Activated CD4-positive, CD25-positive, alpha-beta regulatory T cell (primary cell): ENCODE results near the gene KCNH2.
A peak's percentile ranks its signal among the peaks of the same experiment; 100 is the strongest.
"Not testable (repeated sequence)": the region's sequence is repeated elsewhere in the genome, so short reads cannot be mapped to it uniquely, and the experiment has no call there.

ENCODE experiments used
- DNase-seq, 4 experiments: peaks; one replicate each; lab custom pipeline; 2025; lab: John Stamatoyannopoulos, UW

The KCNH2 gene, protein sequence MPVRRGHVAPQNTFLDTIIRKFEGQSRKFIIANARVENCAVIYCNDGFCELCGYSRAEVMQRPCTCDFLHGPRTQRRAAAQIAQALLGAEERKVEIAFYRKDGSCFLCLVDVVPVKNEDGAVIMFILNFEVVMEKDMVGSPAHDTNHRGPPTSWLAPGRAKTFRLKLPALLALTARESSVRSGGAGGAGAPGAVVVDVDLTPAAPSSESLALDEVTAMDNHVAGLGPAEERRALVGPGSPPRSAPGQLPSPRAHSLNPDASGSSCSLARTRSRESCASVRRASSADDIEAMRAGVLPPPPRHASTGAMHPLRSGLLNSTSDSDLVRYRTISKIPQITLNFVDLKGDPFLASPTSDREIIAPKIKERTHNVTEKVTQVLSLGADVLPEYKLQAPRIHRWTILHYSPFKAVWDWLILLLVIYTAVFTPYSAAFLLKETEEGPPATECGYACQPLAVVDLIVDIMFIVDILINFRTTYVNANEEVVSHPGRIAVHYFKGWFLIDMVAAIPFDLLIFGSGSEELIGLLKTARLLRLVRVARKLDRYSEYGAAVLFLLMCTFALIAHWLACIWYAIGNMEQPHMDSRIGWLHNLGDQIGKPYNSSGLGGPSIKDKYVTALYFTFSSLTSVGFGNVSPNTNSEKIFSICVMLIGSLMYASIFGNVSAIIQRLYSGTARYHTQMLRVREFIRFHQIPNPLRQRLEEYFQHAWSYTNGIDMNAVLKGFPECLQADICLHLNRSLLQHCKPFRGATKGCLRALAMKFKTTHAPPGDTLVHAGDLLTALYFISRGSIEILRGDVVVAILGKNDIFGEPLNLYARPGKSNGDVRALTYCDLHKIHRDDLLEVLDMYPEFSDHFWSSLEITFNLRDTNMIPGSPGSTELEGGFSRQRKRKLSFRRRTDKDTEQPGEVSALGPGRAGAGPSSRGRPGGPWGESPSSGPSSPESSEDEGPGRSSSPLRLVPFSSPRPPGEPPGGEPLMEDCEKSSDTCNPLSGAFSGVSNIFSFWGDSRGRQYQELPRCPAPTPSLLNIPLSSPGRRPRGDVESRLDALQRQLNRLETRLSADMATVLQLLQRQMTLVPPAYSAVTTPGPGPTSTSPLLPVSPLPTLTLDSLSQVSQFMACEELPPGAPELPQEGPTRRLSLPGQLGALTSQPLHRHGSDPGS

DNA sequence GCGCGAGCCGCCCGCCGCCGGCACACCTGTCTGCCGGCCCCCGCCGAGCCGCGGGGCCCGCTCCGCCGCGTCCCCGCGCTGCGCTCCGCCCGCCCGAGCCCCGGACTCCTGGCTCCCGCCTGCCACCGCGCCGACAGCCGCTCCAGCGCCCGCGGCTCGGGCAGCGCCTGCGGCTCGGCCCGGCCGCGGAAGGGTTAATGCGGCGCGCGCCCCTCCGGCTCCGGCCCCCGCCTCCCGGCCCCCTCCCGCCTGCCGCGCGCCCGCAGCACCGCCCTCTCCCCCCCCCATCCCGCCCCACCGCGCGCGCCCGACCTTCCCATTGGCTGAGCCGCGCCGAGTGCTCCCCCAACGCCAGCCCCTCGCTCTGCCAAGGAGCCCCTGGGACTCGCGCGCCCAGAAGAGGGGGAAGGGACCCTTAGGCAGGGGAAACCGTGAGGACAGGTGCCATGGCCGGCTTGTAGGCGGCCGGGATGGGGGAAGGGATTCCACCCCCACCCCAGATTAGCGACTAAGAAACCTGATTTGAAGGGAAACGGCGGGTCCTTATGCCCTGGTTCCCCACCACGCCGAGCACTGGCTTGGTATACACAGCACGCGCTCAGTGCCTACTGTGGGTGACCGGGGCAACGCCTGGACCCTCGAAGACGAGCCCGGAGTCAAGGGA lies at the start of gene KCNH2:
Gene KCNH2, minus strand, starts transcription at position 196 of the 664 bp plus-strand sequence. CDS start 408 bp downstream, outside the sequence.
- peak in 1 of 4 experiments; percentile 13 for DNase-seq

DNA sequence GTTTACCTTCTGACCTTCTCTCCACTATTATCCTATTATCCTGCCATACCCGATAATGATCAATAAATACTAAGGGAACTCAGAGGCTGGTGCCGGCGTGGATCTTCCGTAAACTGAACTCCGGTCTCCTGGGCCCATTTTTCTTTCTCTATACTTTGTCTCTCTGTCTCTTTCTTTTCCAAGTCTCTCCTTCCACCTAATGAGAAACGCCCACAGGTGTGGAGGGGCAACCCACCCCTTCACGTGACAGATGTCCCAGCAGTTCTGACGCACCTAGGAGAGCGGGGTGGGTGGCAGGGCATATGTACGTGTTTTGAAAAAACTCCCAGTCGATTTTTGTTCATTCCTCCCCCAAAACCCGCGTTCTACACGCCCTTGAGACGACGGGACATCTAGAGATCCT lies 49.6 kb upstream of the KCNH2 start:
- DNase-seq = not testable (repeated sequence)

DNA sequence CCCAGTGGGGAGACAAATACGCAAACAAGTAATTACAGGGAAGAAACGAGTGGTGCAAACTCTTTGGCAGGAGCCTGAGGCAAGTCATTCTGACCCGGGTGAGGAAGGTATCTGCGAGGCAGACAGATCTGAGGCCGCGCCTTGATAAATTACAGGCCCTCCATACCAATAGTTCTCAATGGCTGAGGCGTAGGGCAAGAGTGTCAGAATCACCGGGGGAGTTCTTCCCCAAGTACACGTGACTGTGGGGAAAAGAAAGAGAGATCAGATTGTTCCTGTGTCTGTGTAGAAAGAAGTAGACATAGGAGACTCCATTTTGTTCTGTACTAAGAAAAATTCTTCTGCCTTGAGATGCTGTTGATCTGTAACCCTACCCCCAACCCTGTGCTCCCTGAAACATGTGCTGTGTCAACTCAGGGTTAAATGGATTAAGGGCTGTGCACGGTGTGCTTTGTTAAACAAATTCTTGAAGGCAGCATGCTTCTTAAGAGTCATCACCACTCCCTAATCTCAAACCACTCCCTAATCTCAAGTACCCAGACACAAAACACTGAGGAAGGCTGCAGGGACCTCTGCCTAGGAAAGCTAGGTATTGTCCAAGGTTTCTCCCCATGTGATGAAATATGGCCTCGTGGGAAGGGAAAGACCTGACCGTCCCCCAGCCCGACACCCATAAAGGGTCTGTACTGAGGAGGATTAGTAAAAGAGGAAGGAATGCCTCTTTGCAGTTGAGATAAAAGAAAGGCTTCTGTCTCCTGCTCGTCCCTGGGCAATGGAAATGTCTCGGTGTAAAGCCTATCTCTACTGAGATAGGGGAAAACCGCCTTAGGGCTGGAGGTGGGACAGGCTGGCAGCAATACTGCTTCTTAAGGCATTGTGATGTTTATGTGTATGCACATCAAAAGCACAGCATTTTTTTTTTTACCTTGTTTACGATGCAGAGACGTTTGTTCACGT lies 48.9 kb upstream of the KCNH2 start:
- DNase-seq = not testable (repeated sequence)

DNA sequence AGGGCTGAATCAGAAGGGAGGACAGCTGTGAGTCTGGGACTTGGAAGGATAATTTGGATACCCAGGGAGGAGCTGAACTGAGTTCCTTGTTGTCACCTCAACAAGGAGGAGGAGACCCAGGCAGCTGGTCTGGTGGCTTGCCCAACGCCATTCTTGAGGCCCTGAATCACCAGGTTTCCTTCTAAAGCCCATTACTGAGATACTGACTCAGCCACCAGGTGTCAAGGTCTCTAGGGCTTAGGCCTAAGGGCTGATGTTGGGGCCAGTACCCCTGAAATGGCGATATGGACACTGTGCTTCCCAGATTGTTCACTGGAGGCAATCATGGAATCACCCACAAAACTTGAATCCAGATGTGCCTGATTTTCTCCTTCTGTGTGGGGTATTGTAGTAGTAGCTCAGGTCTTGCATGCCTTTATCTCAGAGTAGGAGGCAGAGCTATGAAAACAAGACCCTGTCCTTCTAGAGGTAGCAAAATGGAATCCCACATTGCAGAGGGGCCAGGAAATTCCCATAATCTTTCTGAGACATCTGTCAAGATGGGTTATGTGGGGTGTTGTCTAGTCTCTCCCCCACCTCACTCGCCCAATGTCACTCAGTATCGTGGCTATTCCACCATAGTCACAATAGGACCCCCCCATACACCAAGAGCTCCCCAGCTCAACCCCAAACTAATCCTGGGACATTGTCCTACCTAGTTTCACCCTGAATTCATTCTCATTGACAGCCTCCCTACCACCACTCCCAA lies 48.0 kb upstream of the KCNH2 start:
- no peak for DNase-seq

DNA sequence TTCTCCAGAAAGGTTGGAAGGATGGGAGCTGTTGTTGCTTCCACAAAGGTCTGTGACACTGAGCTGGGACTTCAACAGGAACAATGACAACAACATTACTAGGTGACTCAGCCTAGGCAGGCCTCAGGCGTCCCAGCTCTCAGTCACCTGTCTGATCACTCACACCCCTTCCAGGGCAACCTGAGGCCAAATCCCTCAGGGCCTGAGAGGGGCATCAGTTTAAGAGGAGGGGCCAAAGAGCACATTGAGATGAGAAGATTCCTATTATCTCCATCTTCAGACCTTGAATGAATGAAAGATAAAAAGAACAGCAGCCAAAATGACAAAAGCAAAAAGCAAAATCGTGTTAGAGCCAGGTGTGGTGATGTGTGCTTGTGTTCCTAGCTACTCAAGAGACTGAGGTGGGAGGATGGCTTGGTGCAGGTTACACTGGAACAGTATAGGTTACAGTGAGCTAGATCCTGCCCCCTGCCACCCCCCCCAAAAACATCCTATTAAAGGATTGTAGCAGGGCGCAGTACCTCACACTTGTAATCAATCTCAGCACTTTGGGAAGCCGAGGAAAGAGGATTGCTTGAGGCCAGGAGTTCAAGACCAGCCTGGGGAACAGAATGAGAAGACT lies 46.4 kb upstream of the KCNH2 start, which contains the start of gene ATG9B:
Gene ATG9B, minus strand, starts transcription at position 60 of the 622 bp plus-strand sequence. CDS start 71 bp downstream, outside the sequence.
- no peak for DNase-seq

DNA sequence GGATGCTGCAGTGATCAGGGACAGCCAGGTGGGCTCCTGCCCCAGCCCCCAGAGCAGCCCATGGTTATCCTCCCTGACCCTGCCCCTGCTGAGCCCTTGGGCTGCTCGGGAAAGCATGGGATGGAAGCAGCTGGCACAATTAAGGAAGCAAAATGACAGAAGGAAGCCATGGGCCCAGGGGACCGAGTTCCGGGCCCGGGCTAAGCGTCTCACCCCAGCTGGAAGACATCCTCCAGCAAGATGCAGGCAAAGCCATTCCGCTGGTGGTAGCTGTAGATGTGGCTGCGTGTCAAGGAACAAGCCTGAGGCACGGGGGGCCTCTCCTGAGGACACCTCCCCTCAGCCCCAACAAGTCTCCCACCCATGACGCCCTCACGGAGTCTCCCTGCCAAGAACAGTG lies 45.1 kb upstream of the KCNH2 start:
- DNase-seq = no peak

DNA sequence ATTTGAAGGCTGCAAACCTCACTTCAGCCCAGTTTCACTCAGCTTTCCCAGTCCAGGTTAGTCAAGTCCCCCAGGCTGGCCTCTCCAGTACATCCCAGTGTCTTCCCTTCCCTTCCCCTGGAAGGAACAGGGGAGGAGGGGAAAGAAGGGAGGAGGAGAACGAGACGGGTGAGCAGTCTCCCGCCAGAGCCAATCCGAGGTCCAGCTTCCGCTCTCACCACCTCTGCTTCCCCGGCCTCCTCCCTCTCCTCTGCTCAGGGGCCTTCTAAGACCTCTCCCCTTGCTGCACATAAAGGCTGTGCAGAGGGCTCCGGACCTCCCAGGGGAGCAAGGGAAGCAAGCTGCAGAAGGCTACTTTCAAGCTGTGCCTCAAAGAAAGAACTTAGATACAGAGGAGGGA lies 42.1 kb upstream of the KCNH2 start:
- DNase-seq = no peak

DNA sequence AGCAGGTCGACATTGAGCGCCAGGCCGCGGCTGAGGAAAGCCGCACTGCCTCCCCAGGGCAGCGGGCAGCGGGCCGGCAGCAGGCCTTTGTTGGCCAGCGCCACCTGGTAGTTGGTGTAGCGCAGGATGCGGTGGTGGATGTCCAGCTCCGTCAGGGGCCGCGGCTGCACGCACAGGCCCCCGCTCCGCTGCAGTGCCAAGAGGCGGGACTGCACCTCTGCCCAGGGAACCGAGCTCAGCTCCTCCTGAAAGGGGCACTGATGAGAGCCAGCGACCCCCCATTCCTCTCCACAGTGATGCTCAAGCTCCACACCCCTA lies 41.0 kb upstream of the KCNH2 start:
- DNase-seq = no peak

DNA sequence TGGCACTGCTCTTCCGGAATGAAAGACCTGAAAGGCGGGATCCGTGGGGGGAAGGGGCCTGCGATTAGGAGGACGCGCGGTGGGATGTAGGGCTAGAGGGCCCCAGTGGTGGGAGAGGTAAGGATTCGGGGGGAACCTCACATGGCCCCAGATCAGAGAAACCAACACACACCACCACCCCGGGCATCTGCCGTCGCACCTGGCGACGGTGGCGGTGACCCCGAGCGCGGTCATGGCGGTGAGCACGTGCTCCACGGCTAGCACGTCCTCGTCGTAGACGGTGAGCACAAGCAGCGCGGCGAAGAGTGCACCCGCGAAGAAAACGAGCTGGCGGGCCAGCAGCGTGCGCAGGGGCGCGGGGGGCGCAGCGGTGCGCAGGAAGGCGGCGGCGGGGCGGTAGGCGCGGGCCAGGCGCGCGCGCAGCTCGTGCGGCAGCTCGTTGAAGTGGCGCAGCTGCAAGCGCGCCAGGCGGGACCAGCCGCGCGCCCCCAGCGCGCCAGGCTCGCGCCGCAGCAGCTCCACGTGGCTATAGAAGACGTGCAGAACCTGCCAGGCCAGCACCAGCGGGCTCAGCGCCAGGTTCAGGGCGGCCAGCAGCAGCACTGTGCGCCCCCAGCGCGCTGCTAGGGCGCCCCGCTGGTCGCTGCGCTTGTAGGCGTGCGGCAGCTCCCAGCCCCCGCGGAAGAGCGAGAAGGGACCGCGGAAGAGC lies 40.5 kb upstream of the KCNH2 start:
- no peak for DNase-seq

DNA sequence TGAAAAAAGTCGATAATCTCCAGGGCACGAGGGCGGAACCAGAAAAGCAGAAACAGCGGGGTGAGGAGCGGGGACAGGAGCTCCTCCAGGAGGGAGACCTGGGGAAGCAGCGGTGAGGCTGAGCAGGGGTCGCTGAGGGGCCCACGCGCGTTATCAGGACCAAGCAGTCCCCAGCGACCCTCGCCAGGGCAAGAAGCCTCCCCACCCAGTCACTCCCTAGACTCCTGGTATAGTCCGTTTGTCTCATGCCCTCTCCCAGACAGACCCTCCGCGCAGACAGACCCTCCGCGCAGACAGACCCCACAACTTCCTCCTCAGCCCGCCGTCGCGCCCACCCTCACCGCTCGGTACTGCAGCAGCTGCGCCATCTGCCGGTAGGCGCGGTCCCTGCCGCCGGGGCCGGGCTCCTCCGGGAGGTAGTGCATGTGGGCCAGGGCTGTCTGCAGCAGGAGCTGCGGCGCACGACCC lies 39.9 kb upstream of the KCNH2 start:
- peak; percentile 63 to 82 (median 70) for DNase-seq

DNA sequence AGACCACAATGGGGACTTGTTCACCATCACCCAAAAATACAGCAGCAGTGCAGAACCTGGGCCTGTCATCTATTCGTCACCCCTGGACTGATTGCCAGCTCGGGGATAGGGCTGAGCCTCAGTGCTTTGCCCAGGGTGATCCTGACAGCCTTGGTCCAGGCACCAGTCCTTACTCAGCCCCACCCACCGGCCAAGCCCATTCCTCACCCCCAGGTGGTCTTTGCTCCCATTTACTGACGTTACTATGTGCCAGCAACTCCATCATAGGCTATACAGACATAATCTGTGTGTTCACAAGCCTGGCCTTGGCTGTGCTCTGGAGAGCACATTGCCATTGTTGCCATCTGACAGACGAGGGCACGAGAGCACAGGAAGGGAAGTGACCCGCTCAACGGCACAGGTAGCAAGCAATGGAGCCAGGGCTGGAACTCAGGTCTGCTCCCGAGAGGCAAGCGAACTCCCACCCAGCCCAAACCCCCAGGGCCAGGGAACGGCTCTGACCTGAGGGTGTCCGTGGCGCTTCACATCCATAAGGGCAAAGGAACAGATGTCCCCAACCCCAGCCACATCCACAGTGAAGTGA lies 39.3 kb upstream of the KCNH2 start:
- no peak for DNase-seq

DNA sequence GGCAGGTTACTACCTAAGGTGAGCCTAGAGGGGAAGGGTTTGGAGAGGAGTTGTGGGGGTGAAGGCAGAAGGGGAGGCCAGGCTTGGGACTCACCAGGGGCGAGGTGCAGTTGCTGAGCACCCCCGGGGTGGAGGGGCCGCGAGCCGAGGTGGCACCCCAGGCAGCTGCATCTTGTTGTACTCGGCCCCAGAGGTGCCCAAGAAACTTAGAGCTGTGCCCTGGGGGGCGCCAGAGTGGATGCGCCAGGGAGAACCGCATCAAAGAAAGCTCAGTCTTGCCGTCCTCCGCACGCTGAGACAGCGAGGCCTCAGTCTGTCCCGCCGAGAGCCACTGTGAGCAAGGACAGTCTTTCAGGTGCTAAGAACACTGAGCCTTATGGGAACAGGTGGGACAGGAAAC lies 38.8 kb upstream of the KCNH2 start:
- no peak for DNase-seq

DNA sequence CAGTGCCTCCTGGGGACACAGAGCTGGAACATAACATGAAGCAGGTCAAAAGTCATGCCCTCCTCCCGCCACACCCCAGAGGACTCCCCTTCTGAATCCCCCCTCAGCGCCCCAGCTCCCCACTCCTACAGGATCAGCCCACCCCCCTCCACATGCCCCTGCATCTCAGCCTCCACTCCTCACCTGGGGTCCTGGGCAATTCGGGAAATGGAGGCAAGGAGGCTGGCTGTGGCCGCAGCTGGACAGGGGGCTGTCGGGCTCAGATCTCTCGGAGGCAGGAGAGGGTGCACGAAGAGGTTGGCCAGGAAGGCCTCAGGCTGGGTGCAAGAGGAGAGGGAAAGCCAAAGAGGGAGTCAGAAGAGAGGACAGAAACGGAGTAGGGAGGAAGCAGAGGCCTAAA lies 38.4 kb upstream of the KCNH2 start:
- DNase-seq = no peak

DNA sequence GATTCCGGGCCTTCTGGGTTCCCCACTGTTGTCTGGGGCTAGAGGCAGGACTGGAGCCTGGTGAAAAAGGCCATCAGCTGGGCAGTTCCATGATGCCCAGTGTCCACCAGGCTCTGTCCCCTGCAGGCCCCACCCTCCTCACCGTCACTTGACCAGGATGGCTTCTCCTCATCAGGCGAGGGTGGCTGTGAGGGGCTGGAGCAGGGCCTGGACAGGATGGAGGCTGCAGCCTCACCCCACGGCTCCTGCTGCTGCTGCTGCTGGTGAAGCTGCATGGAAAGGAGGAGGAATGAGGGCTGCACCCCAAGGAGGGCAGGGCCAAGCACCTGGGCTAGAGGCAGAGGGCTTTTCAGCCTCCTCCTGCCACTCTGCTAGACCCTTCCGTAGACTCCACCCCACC lies 37.8 kb upstream of the KCNH2 start:
- DNase-seq = no peak

DNA sequence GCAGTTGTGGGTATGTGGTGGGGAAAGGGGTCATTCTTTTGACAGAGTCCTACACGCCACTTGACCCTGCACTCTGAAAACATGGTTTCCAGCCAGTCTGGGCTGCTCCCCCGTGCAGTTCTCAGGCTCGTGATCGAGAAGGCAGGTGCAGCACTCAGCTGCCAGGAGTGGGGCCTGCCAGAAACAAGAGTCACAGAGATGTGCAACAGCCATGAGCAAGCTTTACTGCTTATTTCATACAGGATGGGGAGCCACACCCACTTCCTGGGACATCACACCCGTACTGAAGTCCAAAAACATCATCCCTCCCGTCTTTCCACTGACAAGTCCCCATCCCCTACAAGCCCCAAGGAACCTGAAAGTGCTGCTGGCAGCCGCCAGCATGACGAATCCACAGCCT lies 36.8 kb upstream of the KCNH2 start:
- DNase-seq = peak in 1 of 4 experiments; percentile 19

DNA sequence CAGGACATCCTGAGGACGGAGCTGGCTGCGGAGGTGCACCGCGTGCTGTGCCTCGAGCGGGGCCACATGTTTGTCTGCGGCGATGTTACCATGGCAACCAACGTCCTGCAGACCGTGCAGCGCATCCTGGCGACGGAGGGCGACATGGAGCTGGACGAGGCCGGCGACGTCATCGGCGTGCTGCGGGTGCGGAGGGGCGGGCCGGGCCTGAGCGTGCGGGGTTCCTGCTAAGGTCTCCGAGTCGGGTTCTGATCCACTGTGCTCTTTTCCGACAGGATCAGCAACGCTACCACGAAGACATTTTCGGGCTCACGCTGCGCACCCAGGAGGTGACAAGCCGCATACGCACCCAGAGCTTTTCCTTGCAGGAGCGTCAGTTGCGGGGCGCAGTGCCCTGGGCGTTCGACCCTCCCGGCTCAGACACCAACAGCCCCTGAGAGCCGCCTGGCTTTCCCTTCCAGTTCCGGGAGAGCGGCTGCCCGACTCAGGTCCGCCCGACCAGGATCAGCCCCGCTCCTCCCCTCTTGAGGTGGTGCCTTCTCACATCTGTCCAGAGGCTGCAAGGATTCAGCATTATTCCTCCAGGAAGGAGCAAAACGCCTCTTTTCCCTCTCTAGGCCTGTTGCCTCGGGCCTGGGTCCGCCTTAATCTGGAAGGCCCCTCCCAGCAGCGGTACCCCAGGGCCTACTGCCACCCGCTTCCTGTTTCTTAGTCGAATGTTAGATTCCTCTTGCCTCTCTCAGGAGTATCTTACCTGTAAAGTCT lies 35.8 kb upstream of the KCNH2 start:
- peak; percentile 56 to 80 (median 72) for DNase-seq

DNA sequence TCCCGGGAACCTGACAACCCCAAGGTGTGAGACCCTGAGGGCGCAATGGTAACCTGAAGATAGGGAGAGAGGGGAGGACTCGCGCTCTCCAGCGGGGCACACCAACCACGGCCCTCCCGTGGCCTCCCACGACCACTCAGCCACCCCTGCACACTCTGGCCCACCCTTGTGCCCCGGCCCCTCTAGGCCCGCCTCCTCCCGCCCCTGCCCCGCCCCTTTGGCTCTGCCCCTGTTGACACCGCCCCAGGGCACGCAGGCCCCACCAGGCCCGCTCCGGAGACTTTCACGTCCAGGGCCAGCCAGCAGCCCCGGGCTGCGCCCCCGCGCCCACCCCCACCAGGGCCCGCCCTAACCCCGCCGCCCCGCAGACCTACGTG lies 35.2 kb upstream of the KCNH2 start:
- no peak for DNase-seq

DNA sequence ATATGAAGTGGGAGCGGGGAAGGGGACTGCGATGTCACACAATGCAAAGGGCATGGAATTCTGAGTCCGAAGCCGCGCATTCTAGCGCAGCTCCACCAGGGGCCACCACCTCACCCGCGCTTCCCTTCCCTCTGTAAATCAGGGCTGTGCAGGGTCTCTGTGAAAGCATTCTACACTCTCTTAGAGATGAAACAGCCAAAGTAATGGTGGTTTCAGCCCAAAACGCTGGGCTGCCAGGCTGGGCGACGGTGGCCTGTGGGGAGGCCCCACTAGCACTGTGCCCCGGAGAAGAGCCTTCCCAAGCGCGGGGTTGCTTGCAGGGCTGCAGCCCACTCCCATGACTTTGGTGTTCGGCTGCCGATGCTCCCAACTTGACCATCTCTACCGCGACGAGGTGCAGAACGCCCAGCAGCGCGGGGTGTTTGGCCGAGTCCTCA lies 34.8 kb upstream of the KCNH2 start:
- DNase-seq = no peak
